Measurements from ENCODE around the gene BBS2. TPM values are rescaled to one million over a fixed set of nuclear protein-coding genes. Genes with fewer than 3 reads are reported as not detected.

Gene BBS2
- total and polyA plus RNA-seq, 2 of the 13 experiments (the other 11 are each of a cell fraction or from before 2014, with no cell fraction given) = 59.7 to 68.3 TPM

DNA sequence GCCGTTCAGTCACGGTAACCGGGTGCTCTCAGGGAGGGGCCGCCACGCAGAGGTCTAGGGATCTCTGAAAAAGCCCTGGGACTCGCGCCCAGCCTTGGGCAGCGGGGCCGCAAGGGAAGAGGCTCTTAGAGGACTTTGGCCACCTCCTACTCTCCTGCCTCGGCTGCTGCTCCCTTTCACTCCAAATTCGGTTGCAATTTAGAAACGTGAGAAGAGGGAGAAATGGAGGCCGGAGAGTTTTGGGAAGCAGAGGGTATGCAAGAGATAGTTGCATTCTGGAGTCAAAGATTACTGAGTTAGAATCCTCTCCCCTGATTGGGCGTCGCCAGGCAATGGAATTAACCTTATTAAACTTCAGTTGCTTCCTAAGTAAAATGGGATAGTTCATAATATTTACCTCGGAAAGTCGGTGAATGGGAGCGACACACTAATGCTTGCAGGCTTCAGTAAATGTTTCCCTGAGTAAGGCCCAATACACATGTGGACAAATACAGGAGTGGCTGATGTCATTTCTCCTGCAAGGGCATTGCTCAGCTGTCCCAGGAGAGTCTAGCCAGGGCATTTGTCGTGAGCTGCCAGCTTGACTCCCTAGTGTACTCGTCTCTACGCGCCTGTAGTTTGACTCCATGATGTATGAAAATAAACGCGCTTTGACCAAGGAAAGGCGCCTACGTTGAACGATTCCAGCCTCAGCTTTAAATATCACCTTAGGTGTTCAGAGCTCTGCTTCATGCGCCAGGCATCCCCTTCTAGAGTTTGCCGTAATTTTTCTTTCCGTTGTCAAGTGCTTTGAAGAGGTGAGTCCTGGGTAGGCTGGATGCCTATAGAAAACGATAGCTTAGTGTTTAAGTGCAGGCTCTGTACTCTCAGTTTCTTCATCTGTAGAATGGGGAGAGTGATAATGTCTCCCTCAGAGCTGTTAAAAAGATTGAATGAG is 67.8 kb downstream of the BBS2 start (continued):
- TF ChIP-seq, protein P1, sequence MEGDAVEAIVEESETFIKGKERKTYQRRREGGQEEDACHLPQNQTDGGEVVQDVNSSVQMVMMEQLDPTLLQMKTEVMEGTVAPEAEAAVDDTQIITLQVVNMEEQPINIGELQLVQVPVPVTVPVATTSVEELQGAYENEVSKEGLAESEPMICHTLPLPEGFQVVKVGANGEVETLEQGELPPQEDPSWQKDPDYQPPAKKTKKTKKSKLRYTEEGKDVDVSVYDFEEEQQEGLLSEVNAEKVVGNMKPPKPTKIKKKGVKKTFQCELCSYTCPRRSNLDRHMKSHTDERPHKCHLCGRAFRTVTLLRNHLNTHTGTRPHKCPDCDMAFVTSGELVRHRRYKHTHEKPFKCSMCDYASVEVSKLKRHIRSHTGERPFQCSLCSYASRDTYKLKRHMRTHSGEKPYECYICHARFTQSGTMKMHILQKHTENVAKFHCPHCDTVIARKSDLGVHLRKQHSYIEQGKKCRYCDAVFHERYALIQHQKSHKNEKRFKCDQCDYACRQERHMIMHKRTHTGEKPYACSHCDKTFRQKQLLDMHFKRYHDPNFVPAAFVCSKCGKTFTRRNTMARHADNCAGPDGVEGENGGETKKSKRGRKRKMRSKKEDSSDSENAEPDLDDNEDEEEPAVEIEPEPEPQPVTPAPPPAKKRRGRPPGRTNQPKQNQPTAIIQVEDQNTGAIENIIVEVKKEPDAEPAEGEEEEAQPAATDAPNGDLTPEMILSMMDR (CRISPR knock-in tag; IDR thresholded peaks at IDR 0.05) = no peak
- TF ChIP-seq ARNT (IDR thresholded peaks at IDR 0.05) = no peak
- TF ChIP-seq, protein P2, sequence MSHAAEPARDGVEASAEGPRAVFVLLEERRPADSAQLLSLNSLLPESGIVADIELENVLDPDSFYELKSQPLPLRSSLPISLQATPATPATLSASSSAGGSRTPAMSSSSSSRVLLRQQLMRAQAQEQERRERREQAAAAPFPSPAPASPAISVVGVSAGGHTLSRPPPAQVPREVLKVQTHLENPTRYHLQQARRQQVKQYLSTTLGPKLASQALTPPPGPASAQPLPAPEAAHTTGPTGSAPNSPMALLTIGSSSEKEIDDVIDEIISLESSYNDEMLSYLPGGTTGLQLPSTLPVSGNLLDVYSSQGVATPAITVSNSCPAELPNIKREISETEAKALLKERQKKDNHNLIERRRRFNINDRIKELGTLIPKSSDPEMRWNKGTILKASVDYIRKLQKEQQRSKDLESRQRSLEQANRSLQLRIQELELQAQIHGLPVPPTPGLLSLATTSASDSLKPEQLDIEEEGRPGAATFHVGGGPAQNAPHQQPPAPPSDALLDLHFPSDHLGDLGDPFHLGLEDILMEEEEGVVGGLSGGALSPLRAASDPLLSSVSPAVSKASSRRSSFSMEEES (CRISPR knock-in tag; IDR thresholded peaks at IDR 0.05) = no peak; the same call in 1 of the 2 replicates
- peak in 1 of 2 experiments; percentile 22; a peak in 1 of 4 replicates for TF ChIP-seq KLF16 (CRISPR knock-in tag; IDR thresholded peaks at IDR 0.05)
- TF ChIP-seq, protein P3, sequence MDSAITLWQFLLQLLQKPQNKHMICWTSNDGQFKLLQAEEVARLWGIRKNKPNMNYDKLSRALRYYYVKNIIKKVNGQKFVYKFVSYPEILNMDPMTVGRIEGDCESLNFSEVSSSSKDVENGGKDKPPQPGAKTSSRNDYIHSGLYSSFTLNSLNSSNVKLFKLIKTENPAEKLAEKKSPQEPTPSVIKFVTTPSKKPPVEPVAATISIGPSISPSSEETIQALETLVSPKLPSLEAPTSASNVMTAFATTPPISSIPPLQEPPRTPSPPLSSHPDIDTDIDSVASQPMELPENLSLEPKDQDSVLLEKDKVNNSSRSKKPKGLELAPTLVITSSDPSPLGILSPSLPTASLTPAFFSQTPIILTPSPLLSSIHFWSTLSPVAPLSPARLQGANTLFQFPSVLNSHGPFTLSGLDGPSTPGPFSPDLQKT (CRISPR knock-in tag; IDR thresholded peaks at IDR 0.05; ENCODE audit: borderline replicate concordance) = no peak
- TF ChIP-seq, protein P4, sequence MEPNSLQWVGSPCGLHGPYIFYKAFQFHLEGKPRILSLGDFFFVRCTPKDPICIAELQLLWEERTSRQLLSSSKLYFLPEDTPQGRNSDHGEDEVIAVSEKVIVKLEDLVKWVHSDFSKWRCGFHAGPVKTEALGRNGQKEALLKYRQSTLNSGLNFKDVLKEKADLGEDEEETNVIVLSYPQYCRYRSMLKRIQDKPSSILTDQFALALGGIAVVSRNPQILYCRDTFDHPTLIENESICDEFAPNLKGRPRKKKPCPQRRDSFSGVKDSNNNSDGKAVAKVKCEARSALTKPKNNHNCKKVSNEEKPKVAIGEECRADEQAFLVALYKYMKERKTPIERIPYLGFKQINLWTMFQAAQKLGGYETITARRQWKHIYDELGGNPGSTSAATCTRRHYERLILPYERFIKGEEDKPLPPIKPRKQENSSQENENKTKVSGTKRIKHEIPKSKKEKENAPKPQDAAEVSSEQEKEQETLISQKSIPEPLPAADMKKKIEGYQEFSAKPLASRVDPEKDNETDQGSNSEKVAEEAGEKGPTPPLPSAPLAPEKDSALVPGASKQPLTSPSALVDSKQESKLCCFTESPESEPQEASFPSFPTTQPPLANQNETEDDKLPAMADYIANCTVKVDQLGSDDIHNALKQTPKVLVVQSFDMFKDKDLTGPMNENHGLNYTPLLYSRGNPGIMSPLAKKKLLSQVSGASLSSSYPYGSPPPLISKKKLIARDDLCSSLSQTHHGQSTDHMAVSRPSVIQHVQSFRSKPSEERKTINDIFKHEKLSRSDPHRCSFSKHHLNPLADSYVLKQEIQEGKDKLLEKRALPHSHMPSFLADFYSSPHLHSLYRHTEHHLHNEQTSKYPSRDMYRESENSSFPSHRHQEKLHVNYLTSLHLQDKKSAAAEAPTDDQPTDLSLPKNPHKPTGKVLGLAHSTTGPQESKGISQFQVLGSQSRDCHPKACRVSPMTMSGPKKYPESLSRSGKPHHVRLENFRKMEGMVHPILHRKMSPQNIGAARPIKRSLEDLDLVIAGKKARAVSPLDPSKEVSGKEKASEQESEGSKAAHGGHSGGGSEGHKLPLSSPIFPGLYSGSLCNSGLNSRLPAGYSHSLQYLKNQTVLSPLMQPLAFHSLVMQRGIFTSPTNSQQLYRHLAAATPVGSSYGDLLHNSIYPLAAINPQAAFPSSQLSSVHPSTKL (CRISPR knock-in tag; IDR thresholded peaks at IDR 0.05) = 0 out of 2 replicates have a peak, but pooled peaks have one; percentile 2
- no peak for TF ChIP-seq SP1 (IDR thresholded peaks at IDR 0.05)
- TF ChIP-seq SP1 (CRISPR knock-in tag; IDR thresholded peaks at IDR 0.05) = 0 out of 2 replicates have a peak, but pooled peaks have one; percentile 7
- no peak for TF ChIP-seq HOXA3 (CRISPR knock-in tag; IDR thresholded peaks at IDR 0.05)
- TF ChIP-seq RBM39 (IDR thresholded peaks at IDR 0.05; ENCODE audit: low read depth, low read length, poor library complexity, severe bottlenecking) = no peak
- no peak for TF ChIP-seq ZNF672 (CRISPR knock-in tag; IDR thresholded peaks at IDR 0.05)
- TF ChIP-seq ZNF564 (CRISPR knock-in tag; IDR thresholded peaks at IDR 0.05) = no peak
- TF ChIP-seq, protein P5, sequence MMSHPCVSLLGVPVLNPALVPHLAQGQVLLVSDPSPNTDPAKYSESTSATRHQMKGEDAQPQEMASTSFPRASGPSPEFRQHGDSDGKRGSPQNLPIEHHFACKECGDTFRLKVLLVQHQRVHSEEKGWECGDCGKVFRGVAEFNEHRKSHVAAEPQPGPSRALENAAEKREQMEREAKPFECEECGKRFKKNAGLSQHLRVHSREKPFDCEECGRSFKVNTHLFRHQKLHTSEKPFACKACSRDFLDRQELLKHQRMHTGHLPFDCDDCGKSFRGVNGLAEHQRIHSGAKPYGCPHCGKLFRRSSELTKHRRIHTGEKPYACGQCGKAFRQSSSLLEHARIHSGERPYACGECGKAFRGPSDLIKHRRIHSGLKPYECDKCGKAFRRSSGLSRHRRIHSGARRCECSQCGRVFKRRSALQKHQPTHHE (CRISPR knock-in tag; IDR thresholded peaks at IDR 0.05; ENCODE audit: borderline replicate concordance) = no peak
- TF ChIP-seq CBX2 (IDR thresholded peaks at IDR 0.05; ENCODE audit: low read depth, low read length) = no peak
- TF ChIP-seq CBX2 (CRISPR knock-in tag; IDR thresholded peaks at IDR 0.05; ENCODE audit: low read depth) = no peak
- no peak for TF ChIP-seq KLF15 (CRISPR knock-in tag; IDR thresholded peaks at IDR 0.05; ENCODE audit: borderline replicate concordance)
- TF ChIP-seq, protein P6, sequence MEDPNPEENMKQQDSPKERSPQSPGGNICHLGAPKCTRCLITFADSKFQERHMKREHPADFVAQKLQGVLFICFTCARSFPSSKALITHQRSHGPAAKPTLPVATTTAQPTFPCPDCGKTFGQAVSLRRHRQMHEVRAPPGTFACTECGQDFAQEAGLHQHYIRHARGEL (CRISPR knock-in tag; IDR thresholded peaks at IDR 0.05) = no peak
- no peak for TF ChIP-seq TEAD3 (CRISPR knock-in tag; optimal IDR thresholded peaks at IDR 0.05; ENCODE audit: borderline replicate concordance)
- no peak for TF ChIP-seq XRCC5 (optimal IDR thresholded peaks at IDR 0.05; ENCODE audit: low read length)

All from HepG2 (cell line).